ENCODE data around the gene DUS3L.
"Not testable (repeated sequence)": the region's sequence is repeated elsewhere in the genome, so short reads cannot be mapped to it uniquely, and the experiment has no call there.

DUS3L gene

GRCh38 chr19:5799247-5800241 lies 8.6 kb upstream of the DUS3L start:
- no peak for ATAC-seq

GRCh38 chr19:5798244-5798643 lies 7.3 kb upstream of the DUS3L start:
- no peak for ATAC-seq

DNA sequence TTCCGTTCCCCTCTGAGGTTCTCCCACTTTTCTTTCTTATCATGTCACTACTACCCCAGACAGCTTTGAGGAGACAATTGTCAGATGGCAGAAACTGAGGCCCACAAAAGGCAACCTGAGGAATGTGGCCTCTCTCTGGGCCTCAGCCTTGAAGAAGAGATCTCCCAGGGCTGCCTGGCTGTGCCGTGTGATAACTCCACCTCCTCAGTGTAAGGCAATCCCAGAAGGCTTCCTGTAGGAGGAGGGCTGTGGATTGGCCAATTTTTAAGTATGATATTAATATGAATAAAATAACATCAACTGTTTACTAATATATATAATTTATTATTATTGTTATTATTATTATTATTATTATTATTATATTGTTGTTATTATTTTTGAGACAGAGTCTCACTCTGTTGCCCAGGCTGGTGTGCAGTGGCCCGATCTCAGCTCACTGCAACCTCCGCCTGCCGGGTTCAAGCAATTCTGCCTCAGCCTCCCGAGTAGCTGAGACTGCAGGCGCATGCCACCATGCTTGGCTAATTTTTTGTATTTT lies 4.5 kb upstream of the DUS3L start:
- no peak for ATAC-seq

DNA sequence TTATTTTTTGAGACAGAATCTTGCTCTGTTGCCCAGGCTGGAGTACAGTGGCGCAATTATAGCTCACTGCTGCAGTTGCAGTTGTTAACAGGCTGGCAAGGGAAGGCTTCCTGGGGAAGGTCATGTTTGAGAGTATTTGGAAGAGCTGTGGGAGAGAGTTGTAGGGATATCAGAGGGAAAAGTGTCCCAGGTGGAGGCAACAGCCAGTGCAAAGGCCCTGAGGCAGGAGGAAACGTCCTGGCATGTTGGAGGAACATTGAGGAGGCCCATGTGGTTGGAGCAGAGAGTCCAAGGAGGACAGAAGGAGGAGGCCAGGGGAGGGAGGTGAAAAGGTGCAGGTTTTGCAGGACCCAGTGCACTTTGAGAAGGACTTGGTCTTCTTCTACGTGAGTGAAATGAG lies 2.2 kb upstream of the DUS3L start:
- no peak for ATAC-seq

DNA sequence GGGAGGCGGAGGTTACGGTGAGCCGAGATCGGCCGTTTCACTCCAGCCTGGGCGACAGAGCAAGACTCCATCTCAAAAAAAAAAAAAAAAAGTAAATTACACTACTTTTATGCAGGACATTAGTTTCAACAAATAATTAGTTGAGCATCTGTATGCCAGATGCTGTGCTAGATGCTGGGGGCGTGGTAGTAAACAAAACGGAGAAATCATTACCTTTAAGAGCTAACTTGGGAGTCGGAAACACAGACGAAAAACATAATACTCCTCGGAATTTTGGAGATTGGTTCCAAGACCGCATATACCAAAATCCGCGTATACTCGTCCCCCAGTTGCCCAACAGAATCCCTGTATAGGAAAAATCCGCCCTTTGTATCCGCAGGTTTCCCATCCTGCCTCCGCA lies 1.3 kb upstream of the DUS3L start:
- no peak for ATAC-seq

DNA sequence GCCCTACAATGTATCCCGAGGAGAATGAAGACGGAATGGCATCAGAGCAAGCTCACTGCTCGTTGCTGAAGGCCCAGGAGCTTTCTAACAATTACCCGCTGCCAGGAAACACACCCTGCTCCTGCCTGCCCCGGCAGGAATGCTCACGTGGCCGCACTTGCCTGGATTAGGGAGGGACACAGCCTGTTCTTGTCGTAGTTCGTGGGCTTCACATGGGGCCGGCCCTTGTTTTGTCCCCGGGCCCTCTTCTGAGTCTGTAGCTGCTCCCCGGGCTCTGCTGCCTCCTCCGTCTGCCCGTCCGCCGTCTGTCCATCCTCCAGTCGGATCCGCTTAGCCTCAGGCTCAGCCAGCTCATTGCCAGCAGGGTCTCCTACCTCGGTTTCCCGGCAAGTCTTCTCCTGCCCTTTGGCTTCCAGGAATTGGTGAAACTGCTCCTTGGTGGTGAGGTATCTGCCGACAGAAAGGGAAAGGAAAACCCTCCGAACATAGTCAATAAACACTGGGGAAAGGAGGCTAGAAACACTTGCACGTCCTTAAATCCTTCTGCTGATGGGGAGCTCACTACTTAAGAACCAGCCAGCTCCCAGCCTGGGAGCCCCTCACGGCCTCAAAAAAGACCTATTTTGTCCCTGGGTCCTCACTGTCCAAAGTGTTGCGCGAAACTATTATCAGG lies 941 bp downstream of the DUS3L start:
- no peak for ATAC-seq

GRCh38 chr19:5789351-5789761 lies 1.6 kb downstream of the DUS3L start:
- no peak for ATAC-seq

GRCh38 chr19:5788422-5788821 lies 2.5 kb downstream of the DUS3L start:
- ATAC-seq, result no peak

- no peak for ATAC-seq
These were observed 3.4 kb downstream of the DUS3L start for GRCh38 chr19:5787409-5788182.

DNA sequence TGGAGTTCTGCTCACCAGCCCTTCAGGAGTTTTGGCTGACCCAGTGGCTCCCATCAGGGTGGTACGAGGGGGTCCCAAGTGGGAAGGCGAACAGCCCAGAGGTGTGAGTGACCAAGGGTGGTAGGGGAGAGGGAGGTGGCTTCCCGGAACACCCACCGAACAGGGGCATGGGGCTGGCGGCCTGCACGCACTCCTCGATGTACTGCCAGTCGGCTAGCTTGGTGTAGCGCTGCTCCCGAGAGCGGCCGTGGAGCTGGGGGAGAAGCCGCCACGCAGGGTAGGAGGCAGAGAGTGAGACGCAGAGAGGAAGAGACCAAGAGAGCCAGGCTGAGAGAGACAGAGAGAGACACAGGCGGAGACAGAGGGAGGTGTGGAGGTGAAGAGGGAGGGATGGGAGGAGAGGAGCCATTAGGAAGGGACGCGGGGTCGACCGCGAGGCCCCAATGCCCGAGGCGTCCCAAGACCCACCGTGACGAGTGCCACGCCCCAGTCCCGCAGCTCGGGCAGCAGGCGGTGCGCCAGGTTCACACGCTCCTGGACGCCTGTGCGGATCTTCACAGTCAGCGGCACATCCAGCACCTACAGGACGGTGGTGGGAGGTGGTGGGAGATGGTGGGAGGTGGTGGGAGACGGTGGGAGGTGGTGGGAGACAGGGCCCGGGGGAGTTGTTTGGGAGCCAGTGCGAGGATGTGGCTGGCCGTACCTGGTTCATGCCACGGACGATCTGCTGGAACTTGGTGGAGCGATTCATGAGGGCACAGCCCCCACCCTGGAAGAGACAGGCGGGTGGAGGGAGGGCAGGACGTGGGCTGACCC lies 4.2 kb downstream of the DUS3L start:
- no peak for ATAC-seq

GRCh38 chr19:5785423-5785822 lies 5.5 kb downstream of the DUS3L start:
- no peak for ATAC-seq

DNA sequence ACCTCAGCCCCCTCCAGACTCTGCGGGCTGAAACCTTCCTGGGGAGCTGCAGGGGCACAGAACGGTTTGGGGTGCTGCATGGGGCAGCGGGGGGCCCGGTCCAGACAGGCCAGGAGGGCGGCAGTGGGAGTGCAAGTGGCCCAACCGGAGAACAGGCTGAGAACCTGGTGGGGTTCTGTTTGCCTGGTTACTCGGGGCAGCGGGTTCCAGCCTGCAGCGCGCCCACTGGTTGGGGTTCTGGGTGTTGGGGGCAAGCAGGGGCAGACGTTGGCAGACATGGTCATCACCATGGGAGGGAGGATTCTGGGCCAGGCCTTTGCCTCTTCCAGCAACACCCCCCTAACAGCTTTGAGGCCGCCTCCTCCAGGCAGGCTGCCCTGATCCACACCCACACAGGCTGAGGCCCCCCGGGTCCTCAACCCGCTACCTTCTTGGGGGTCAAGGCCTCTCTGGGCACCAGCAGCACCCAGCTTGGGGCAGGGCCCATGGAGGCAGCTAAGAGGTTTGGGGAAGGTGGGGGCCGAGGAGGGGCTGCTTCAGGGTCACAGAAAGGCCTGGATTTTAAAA lies 6.3 kb downstream of the DUS3L start, which contains the start of gene PRR22:
TSS of gene PRR22 (minus strand) at position 166 of the 567 bp plus-strand sequence. CDS start at position 80, 86 bp downstream.
- no peak for ATAC-seq

DNA sequence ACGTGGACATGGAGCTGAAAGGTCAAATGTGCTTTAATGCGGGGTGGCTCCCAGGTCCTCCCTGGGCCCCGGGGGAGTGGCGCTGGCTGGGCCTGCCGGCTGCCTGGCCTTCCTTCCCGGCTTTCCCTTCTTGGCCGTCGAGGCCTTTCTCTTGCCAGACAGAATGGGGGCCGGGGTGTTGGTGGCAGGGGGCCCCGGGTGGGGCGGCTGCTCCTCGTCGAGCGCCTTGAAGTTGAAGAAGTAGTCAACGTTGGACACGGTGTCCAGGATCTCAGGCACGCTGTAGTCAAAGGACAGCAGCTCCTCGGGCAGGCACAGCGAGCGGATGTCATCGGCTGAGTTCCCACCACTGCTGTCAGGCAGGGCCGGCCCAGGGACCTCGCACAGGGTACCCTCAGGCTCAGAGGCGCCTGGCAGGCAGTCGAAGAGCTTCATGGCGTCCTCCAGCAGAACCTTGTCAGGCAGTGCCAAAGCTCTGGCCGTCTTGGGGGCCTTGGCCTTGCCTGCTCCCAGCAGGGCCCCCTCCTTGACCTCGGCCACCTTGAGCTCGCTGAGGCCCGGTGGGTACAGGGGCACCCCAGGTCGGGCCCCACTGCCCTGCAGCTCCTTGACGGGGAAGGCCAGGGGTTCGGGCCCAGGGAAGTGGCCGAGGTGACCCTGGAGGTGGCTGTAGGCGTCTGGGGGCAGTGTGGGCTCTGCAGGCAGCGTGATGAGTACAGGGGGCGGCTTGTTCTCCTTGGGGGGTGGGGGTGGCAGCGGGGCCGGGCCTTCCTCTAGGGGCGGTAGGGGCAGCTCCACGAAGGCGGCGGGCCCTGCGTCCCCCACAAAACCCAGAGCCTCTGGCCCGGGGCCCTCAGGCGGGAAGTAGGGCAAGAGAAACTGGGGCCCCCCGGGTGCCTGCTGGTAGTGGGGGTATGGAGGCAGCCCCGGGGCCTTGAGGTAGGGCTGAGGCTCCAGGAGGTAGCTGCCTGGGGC lies 7.7 kb downstream of the DUS3L start:
- no peak for ATAC-seq

DNA sequence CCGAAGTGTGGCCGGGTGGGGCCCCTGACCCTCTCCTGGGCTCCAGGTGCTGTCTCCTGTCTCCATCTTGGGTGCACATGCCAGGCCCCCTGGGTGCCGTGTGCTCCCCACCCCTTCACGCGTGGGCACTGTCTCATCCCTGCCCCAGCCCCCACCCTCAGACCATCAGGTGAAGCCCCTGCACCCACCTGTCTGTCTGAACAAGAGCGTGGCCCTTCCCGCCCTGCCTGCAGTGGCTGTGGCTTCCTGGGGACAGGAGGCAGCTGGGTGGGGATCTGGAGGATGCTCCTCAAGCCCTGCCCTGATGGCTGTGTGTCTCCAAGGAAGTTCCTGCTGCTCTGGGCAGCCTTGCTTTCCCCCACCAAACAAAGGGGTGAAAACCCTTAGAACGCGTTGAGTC lies 8.6 kb downstream of the DUS3L start:
- ATAC-seq, result no peak

DNA sequence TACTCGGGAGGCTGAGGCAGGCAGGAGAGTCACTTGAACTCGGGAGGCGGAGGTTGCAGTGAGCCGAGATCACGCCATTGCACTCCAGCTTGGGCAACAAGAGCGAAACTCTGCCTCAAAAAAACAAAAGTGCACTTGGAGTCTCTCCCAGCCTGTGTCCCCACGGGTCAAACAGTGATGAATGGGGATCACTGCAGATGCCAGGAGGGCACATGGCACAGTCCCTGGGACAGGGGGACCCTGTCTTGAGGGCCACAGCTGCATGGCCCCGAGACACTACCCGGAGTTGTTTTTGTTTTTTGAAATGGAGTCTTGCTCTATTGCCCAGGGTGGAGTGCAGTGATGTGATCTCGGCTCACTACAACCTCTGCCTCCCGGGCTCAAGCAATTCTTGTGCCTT lies 10.0 kb downstream of the DUS3L start:
- ATAC-seq, result not testable (repeated sequence)

- ATAC-seq, result no peak
These were observed 12.6 kb downstream of the DUS3L start for GRCh38 chr19:5778402-5778801.

- ATAC-seq, result no peak
These were observed 15.2 kb downstream of the DUS3L start for GRCh38 chr19:5775668-5776309.

DNA sequence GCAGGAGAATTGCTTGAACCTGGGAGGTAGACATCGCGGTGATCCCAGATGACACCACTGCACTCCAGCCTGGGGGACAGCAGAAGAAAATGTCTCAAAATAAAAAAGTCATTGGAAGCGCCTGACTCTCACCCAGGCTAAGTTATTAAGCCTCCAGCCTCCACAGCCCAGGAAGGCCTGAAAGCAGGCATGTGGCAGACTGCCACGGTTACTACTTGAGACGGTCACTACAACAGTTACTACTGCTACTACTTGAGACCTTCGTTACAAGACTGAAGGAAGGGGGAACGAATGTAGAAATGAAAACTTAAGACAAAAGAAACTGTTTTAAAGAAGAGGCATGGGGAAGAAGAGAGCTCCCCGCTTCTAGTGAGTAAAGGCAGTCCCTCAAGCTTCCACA lies 16.0 kb downstream of the DUS3L start:
- ATAC-seq, result no peak

GRCh38 chr19:5773276-5773675 lies 17.7 kb downstream of the DUS3L start:
- ATAC-seq, result no peak

DNA sequence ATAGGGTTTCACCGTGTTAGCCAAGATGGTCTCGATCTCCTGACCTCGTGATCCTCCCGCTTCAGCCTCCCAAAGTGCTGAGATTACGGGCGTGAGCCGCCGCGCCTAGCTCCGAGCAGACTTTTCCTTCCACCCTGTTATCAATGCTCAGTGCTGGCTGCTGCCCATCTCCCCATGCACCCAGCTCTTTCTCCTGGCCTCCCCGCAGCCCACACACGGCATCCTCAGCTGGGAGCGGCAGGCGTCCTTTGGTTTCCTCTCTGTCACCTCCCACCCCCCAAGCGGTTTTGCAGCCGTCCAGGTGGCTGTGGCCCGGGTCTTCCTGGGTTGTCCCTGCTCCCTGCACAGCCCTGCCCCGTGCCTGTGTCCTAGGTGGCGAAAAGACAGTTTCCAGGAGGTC lies 18.5 kb downstream of the DUS3L start:
- ATAC-seq, result no peak
